ENCODE results near the gene RIPOR1. TPM values are rescaled to one million over a fixed set of nuclear protein-coding genes. Genes with fewer than 3 reads are reported as not detected.

RIPOR1 gene
- total RNA-seq, 2 experiments from 2014 or later: 18.9 to 24.1 TPM

GRCh38 chr16:67565470-67566100 is 37.0 kb downstream of the RIPOR1 start:
- Mint-ChIP-seq H3K4me1 (peaks cover 37% of the 10 kb centered on the region), H3K36me3 (ENCODE audit: low read depth) (peaks cover 6% of the 10 kb centered on the region), H3K27me3 (no peaks in the 10 kb centered on the region), H3K9me3 (ENCODE audit: low read depth) (no peaks in the 10 kb centered on the region), H3K4me3 (no peak overlapping the region), H3K27ac (peak overlapping the region; percentile 51)
- intact Hi-C loops (cut with DNase I, micrococcal nuclease): loop anchor here in 1 of 2 experiments (10.0 kb wide), 1 partner anchor 1769 kb away; the partner anchor contains the start of genes COG8, NIP7 and PDF
- CTCF ChIA-PET: no interaction called here
- DNase-seq (no peak), ATAC-seq (no peak)
- POLR2A ChIA-PET: no interaction called here

GRCh38 chr16:67571464-67571863 is 42.8 kb downstream of the RIPOR1 start:
- no peak overlapping the region for H3K27ac Mint-ChIP-seq
- H3K4me3 Mint-ChIP-seq: no peak overlapping the region
- ATAC-seq (no peak), DNase-seq (no peak)
- H3K27me3 Mint-ChIP-seq: no peaks in the 10 kb centered on the region
- no peaks in the 10 kb centered on the region for H3K9me3 Mint-ChIP-seq (ENCODE audit: low read depth)
- H3K4me1 Mint-ChIP-seq: peaks cover 15% of the 10 kb centered on the region
- ChIA-PET CTCF (interaction anchor here (0.6 to 1.8 kb wide), 8 partner anchors 8 to 244 kb away, joined by 3 to 8 read pairs (median 4); no protein-coding TSS in a partner anchor), POLR2A (no interaction called here)
- intact Hi-C loops (cut with DNase I, micrococcal nuclease): no loop called here
- peaks cover 32% of the 10 kb centered on the region for H3K36me3 Mint-ChIP-seq (ENCODE audit: low read depth)

GRCh38 chr16:67571981-67572431 is 43.4 kb downstream of the RIPOR1 start:
- no peak for DNase-seq
- Mint-ChIP-seq H3K9me3 (ENCODE audit: low read depth) (no peaks in the 10 kb centered on the region), H3K27ac (no peak overlapping the region), H3K36me3 (ENCODE audit: low read depth) (peaks cover 32% of the 10 kb centered on the region), H3K4me1 (peaks cover 11% of the 10 kb centered on the region), H3K27me3 (no peaks in the 10 kb centered on the region), H3K4me3 (no peak overlapping the region)
- ATAC-seq: no peak
- CTCF ChIA-PET: interaction anchor here (0.9 to 1.8 kb wide), 6 partner anchors 25 to 244 kb away, joined by 3 to 8 read pairs (median 4); no protein-coding TSS in a partner anchor
- POLR2A ChIA-PET: no interaction called here
- intact Hi-C loops (cut with DNase I, micrococcal nuclease): no loop called here

- ChIA-PET CTCF (interaction anchor here (0.7 to 0.8 kb wide), 2 partner anchors 31 to 64 kb away, joined by 3 to 4 read pairs; no protein-coding TSS in a partner anchor), POLR2A (interaction anchor here (0.7 to 1.4 kb wide), 2 partner anchors 17 to 614 kb away, joined by 3 to 5 read pairs; partner anchors contain the start of gene CTCF)
- H3K36me3 Mint-ChIP-seq (ENCODE audit: low read depth): peaks cover 20% of the 10 kb centered on the region
- no peaks in the 10 kb centered on the region for H3K9me3 Mint-ChIP-seq (ENCODE audit: low read depth)
- no peak for ATAC-seq
- DNase-seq: no peak
- H3K27ac Mint-ChIP-seq: no peak overlapping the region
- intact Hi-C loops (cut with DNase I, micrococcal nuclease): loop anchor here (5.0 to 10.0 kb wide), 2 partner anchors 33 to 215 kb away; no protein-coding TSS in a partner anchor
- no peak overlapping the region for H3K4me3 Mint-ChIP-seq
- no peaks in the 10 kb centered on the region for H3K27me3 Mint-ChIP-seq
- peaks cover 12% of the 10 kb centered on the region for H3K4me1 Mint-ChIP-seq
Measured at GRCh38 chr16:67579686-67580085, 51.1 kb downstream of the RIPOR1 start.

GRCh38 chr16:67580202-67580601 is 51.6 kb downstream of the RIPOR1 start:
- peaks cover 17% of the 10 kb centered on the region for H3K4me1 Mint-ChIP-seq
- H3K27ac Mint-ChIP-seq: no peak overlapping the region
- ATAC-seq (no peak), DNase-seq (no peak)
- ChIA-PET CTCF (interaction anchor here (0.6 to 1.0 kb wide), 4 partner anchors 25 to 512 kb away, joined by 3 to 6 read pairs (median 4); no protein-coding TSS in a partner anchor), POLR2A (interaction anchor here (1.4 kb wide), 1 partner anchor 18 kb away, joined by 5 read pairs; the partner anchor contains the start of gene CTCF)
- intact Hi-C loops (cut with DNase I, micrococcal nuclease): loop anchor here in 1 of 2 experiments (10.0 kb wide), 1 partner anchor 215 kb away; no protein-coding TSS in a partner anchor
- H3K4me3 Mint-ChIP-seq: no peak overlapping the region
- H3K36me3 Mint-ChIP-seq (ENCODE audit: low read depth): peaks cover 16% of the 10 kb centered on the region
- H3K9me3 Mint-ChIP-seq (ENCODE audit: low read depth): no peaks in the 10 kb centered on the region
- no peaks in the 10 kb centered on the region for H3K27me3 Mint-ChIP-seq

- Mint-ChIP-seq H3K9me3 (ENCODE audit: low read depth) (no peaks in the 10 kb centered on the region), H3K4me3 (no peak overlapping the region), H3K27ac (peak overlapping the region; percentile 0), H3K27me3 (no peaks in the 10 kb centered on the region), H3K4me1 (peaks cover 32% of the 10 kb centered on the region), H3K36me3 (ENCODE audit: low read depth) (peaks cover 11% of the 10 kb centered on the region)
- POLR2A ChIA-PET: interaction anchor here (0.6 to 0.7 kb wide), 2 partner anchors 8 to 19 kb away, joined by 3 to 4 read pairs; no protein-coding TSS in a partner anchor
- CTCF ChIA-PET: interaction anchor here (1.4 to 2.8 kb wide), 2 partner anchors 46 to 73 kb away, joined by 5 to 12 read pairs; no protein-coding TSS in a partner anchor
- ATAC-seq (no peak), DNase-seq (no peak)
- intact Hi-C loops (cut with DNase I, micrococcal nuclease): no loop called here
Measured at GRCh38 chr16:67593288-67593687, 64.7 kb downstream of the RIPOR1 start.

DNA sequence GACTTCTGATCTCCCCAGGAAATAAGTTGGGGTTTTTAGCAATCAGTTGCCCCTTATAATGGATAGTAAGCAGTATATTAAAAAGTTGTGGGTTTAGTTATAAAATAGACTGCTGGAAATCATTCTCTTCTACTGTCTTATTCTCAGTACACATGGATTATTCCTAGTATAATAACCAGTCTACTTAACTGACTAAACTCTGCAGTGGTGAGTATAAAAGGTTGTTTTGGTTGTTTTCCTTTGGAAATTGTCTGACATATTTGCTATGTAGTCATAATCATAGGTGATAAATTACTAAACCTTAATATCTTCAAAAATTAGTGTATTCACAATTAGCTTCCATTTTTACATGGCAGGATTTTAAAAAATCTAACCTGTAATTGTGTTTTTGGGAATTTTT is 65.1 kb downstream of the RIPOR1 start:
- DNase-seq: no peak
- peaks cover 32% of the 10 kb centered on the region for H3K4me1 Mint-ChIP-seq
- peaks cover 11% of the 10 kb centered on the region for H3K36me3 Mint-ChIP-seq (ENCODE audit: low read depth)
- POLR2A ChIA-PET: interaction anchor here (0.6 to 0.7 kb wide), 2 partner anchors 8 to 19 kb away, joined by 3 to 4 read pairs; no protein-coding TSS in a partner anchor
- ATAC-seq: peak; percentile 23
- peak overlapping the region; percentile 0 for H3K27ac Mint-ChIP-seq
- intact Hi-C loops (cut with DNase I, micrococcal nuclease): no loop called here
- no peaks in the 10 kb centered on the region for H3K27me3 Mint-ChIP-seq
- H3K4me3 Mint-ChIP-seq: no peak overlapping the region
- H3K9me3 Mint-ChIP-seq (ENCODE audit: low read depth): no peaks in the 10 kb centered on the region
- CTCF ChIA-PET: interaction anchor here (1.4 to 2.8 kb wide), 2 partner anchors 46 to 73 kb away, joined by 5 to 12 read pairs; no protein-coding TSS in a partner anchor

GRCh38 chr16:67594256-67594915 is 65.8 kb downstream of the RIPOR1 start:
- Mint-ChIP-seq H3K4me1 (peaks cover 32% of the 10 kb centered on the region), H3K36me3 (ENCODE audit: low read depth) (peaks cover 9% of the 10 kb centered on the region), H3K9me3 (ENCODE audit: low read depth) (no peaks in the 10 kb centered on the region), H3K27ac (peak overlapping the region; percentile 53), H3K27me3 (no peaks in the 10 kb centered on the region), H3K4me3 (no peak overlapping the region)
- ATAC-seq: no peak
- intact Hi-C loops (cut with DNase I, micrococcal nuclease): no loop called here
- no peak for DNase-seq
- POLR2A ChIA-PET: interaction anchor here (0.6 kb wide), 2 partner anchors 22 to 275 kb away, joined by 3 to 7 read pairs; no protein-coding TSS in a partner anchor
- CTCF ChIA-PET: interaction anchor here (1.2 to 2.8 kb wide), 6 partner anchors 31 to 77 kb away, joined by 3 to 12 read pairs (median 6); partner anchors contain the start of gene CARMIL2

DNA sequence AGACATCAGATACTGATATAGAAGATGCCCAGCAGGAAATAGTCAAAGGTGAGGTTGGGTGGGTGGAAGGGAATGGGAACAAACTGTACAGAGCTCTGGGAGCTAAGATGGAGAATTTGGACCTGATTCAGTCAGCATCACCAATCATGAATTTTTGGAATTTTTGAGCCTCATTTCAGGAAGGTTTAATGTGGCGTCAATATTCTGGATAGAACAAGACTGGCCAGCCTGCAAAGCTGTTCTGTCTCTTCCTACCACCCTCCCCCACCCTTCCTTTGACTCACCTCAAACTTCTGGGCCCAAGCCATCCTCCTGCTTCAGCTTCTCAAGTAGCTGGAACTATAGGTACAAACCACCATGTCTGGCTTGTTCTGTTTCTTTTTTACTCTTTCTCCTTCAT is 66.3 kb downstream of the RIPOR1 start:
- Mint-ChIP-seq H3K4me1 (peaks cover 36% of the 10 kb centered on the region), H3K36me3 (ENCODE audit: low read depth) (peaks cover 5% of the 10 kb centered on the region), H3K27ac (peak overlapping the region; percentile 53), H3K27me3 (no peaks in the 10 kb centered on the region), H3K4me3 (no peak overlapping the region), H3K9me3 (ENCODE audit: low read depth) (no peaks in the 10 kb centered on the region)
- ChIA-PET POLR2A (interaction anchor here (0.6 kb wide), 2 partner anchors 22 to 274 kb away, joined by 3 to 7 read pairs; no protein-coding TSS in a partner anchor), CTCF (interaction anchor here (0.7 to 2.8 kb wide), 6 partner anchors 31 to 78 kb away, joined by 3 to 12 read pairs (median 6); partner anchors contain the start of gene CARMIL2)
- ATAC-seq: peak; percentile 81
- intact Hi-C loops (cut with DNase I, micrococcal nuclease): loop anchor here in 1 of 2 experiments (5.0 kb wide), 1 partner anchor 33 kb away; the partner anchor contains the start of gene CTCF
- peak; percentile 44 for DNase-seq
